DMS153 (cell line): Measurements from ENCODE around the gene MPP2.
"Not testable (repeated sequence)": the region's sequence is repeated elsewhere in the genome, so short reads cannot be mapped to it uniquely, and the experiment has no call there.

Experiments
- DNase-seq: peaks from one replicate; lab custom pipeline; 2025; lab: John Stamatoyannopoulos, UW

MPP2 gene, protein sequence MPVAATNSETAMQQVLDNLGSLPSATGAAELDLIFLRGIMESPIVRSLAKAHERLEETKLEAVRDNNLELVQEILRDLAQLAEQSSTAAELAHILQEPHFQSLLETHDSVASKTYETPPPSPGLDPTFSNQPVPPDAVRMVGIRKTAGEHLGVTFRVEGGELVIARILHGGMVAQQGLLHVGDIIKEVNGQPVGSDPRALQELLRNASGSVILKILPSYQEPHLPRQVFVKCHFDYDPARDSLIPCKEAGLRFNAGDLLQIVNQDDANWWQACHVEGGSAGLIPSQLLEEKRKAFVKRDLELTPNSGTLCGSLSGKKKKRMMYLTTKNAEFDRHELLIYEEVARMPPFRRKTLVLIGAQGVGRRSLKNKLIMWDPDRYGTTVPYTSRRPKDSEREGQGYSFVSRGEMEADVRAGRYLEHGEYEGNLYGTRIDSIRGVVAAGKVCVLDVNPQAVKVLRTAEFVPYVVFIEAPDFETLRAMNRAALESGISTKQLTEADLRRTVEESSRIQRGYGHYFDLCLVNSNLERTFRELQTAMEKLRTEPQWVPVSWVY

DNA sequence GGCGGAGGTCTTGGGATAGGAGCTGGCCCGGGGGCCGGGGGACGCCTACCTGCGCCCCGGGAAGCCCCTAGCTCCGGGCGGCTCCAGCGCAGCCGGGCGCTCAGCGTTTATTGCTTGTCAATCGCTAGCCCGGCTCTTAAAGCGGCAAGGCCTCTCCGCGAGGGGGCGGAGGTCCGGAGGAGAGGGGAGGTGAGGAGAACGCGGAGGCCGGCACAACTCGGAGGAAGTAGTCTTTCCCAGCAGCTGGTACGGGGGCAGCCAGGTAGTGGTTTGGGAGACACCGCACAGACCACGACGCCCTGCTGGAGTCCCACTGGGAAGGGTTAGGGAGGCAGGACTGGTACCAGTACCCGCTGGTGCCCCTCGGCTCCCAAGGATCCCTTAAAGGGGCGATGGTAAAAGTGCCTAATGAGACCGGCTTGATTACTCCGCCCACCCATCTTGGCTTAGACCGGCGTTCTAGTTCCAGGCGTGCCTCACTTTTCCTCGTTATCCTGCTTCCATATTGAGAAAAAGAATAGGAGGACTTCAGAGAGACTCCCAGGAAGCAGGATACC is at the start of gene MPP2:
TSS of gene MPP2 (minus strand) at position 112 of the 557 bp plus-strand sequence. CDS start 3,076 bp downstream, outside the sequence.
- DNase-seq = peak; percentile 43

DNA sequence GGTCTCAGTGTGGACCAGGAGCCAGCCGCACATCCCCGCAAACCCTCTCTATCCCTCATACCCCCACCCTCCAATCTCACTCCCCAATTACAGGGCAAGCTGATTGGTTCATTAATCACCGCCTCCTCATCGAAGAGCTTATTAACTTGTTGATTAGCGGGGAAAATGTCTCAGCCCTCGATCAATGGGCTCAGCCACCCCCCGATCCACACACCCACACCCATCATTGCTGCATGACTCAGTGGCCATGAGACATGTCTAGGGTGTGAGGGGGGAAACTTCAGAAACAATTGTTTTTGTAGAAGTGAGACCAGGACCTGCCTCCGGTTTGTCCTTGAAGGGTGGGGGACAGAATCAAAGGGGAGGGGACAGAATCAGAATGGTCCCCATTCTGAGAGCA is 48.9 kb upstream of the MPP2 start:
- DNase-seq = no peak

GRCh38 chr17:43953746-43954145 is 46.4 kb upstream of the MPP2 start, which contains the start of gene PYY:
PYY (minus strand) TSS chr17:43953940; CDS start chr17:43953483, 457 bp downstream.
- DNase-seq = no peak

GRCh38 chr17:43952724-43953666 is 45.7 kb upstream of the MPP2 start:
- DNase-seq = peak; percentile 27

DNA sequence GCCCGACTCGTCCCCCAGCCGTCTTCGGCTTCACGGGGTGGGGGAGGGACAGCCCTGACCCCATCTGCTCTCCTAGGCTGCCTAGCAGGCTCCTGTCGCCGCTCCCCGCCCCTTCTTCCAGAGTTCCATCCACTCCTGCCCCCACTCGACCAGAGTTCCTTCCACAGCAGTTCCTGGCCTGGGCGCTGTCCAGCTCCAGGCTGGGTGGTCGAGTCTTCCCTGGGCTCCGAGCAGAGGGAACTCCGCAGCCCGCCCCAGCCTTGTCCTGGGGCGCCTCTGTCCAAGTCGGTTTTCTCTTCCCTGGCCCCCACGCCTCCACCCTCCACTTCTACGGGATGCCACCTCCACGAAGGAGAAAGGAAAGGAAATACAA is 45.0 kb upstream of the MPP2 start:
- no peak for DNase-seq

GRCh38 chr17:43951750-43952149 is 44.4 kb upstream of the MPP2 start:
- DNase-seq = no peak

- DNase-seq = no peak
Observed at GRCh38 chr17:43950554-43950953, 43.2 kb upstream of the MPP2 start.

DNA sequence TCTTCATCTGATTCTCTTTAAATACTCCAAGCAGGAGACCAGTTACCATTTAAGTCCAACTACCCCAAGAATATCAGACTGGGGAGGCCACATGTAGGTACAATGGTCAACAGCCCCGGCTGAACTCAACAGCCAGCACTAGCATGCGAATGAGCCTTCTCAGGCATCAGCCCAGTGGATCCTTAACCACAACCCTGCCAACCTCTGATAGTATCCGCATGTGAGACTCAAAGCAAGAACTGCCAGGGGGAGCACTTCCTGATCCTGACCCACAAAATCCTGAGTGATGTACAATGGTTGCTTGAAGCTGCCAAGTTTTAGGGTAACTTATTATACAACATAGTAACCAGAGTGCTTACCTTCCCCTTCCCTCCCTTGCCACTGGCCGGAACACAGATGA is 42.4 kb upstream of the MPP2 start:
- no peak for DNase-seq

GRCh38 chr17:43946781-43947180 is 39.4 kb upstream of the MPP2 start:
- DNase-seq = no peak

DNA sequence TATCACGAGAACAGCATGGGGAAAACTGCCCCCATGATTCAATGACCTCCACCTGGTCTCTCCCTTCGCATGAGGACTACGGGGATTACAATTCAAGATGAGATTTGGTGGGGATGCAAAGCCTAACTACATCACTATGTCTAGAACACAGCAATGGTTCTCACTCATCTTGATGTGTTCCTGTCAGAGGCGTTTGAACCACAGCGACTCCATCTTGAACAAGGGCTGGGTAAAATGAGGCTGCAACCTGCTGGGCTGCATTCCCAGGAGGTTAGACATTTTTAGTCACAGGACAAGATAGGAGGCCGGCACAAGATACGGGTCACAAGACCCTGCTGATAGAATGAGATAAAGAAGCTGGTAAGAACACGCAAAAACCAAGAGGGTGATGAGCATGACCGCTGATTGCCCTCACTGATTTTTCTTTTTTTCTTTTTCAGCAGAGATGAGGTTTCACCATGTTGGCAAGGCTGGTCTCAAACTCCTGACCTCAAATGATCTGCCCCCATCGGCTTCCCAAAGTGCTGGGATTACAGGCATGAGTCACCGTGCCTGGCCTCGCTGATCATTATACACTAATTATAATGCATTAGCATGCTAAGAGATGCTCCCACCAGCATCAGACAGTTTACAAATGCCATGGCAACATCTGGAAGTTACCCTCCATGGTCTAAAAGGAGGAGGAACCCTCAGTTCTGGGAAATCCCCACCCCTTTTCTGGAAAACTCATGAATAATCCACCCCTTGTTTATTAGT is 37.9 kb upstream of the MPP2 start:
- DNase-seq = no peak

DNA sequence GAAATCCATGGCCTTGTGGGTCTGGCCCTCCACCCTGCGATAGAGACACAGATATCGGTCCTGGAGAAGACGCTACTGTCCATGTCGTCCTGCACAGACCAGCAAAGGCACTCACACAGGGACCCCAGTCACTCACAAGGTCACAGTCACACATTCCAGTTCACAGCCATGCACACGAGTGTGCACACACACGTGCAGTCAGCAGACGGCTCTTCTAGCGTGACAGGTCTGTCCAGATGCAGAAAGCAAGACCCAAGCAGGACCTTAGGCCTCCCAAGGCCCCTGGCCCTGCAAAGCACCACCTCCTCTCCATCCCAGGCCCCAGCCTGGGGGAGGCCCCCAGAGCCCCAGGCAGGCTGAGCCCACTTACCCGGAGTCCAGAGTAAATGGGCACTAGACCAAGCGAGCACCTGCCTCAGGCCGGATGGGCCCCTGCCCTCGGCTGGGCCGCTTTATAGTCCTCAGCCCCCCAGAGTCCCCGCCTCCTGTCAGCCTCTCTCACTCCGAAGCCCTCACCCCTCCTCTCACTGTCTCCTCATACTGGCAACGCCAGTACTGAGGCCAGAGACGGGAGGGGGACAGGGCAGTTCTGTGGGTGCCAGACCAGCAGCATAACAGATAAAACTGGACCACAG is 34.8 kb upstream of the MPP2 start, which contains the start of gene PPY:
TSS of gene PPY (minus strand) at position 426 of the 635 bp plus-strand sequence. CDS start 822 bp downstream, outside the sequence.
- DNase-seq = no peak

DNA sequence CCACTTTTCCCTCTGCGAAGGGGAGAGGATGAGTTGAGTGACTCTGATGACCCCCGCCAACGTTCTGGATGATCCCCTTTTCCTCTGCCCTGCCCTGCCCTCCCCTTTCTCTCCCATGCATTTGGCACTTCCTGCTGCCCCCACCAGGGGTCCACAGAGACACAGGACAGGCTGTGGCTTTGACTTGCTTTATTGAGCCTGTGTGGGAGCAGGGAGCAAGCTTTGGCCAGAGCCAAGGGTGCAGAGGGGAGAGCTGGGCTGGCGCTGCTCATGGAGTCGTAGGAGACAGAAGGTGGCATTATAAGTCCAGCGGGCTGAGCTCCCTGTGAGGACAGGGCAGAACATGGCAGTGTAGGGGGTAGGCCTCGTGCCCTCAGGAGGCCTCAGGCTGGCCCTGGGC is 33.3 kb upstream of the MPP2 start:
- DNase-seq = no peak

- DNase-seq = no peak
Observed at GRCh38 chr17:43939886-43940285, 32.5 kb upstream of the MPP2 start.

DNA sequence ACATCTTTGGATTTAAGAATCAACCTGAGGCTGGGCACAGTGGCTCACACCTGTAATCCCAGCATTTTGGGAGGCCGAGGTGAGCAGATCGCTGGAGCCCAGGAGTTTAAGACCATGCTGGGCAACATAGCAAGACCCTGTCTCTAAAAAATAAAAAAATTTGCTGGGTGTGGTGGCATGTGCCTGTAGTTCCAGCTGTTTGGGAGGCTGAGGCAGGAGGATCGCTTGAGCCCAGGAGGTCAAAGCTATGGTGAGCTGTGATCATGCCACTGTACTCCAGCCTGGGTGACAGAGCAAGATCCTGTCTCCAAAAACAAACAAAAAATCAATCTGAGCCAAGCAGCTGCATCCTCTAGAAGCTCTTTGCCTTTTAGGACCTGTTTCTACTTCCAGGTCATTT is 32.1 kb upstream of the MPP2 start:
- DNase-seq = not testable (repeated sequence)

- no peak for DNase-seq
Observed at GRCh38 chr17:43938838-43939182, 31.5 kb upstream of the MPP2 start.

GRCh38 chr17:43936434-43936833 is 29.1 kb upstream of the MPP2 start:
- DNase-seq = no peak

DNA sequence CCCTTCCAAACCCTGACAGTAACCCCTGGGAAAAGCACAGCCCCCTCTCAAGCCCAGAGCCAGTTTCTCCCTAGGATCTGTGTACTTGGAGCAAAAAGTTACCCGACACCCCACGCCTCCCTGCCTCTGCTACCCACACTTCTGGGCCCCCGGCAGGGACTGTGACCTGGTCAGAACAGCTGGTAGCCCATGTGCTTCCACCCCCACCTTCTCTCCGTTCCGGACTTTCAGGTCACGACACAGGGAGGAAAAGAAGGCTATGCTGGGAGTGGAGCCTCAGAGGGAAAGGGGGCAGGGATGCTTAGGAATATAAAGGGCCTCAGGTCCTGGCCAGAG is 28.6 kb upstream of the MPP2 start:
- DNase-seq = no peak

DNA sequence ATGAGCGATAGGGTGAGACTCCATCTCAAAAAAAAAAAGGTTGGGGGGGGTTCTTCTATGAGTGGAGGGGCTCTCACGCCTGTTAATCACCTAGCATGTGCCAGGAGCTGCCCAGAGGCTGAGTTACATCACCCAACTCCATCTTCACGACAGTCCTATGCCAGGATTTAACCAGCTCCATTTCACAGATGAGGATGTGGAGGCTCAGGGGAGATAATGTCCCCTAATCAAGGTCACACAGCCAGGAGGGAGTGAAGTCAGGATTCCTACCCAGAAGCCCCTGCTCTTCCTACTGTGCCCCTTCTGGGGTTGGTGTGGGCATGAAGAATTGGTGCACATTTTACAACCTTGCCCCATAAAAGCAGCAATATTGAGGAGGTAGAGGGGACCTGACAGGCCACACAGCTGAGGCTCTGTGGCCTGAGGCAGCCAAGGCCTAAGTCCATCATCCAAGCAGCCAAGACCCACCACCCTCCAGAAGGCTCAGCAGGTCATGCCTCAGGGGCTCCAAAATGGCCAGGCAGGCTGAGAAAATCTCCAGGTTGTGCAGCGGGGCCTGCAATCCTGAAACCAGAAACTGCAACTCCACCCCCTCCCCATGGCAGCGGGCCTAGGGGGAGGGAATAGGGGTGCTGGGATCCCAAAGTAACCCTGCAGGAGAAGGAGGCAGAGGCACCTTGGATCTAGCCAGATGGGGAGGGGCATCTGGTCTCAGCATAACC is 28.0 kb upstream of the MPP2 start:
- DNase-seq = no peak

GRCh38 chr17:43932923-43933322 is 25.6 kb upstream of the MPP2 start:
- DNase-seq = no peak

GRCh38 chr17:43932357-43932756 is 25.0 kb upstream of the MPP2 start:
- no peak for DNase-seq
